ENCODE data around the gene GJA4.

DNA sequence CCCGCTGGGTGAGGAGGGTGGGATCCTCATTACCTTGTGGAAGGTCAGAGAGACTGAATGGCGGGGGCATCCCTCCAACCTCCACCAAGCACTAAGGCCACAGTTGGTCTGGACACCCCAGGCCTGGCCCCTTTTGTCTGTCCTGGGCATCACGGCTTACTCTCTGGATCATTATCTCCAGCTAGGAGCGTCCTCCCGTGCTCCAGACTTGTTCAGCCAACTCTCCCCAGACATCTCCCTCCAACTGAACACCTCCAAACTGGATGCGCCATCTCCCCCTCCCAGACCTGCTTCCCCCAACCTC lies 45.2 kb upstream of the GJA4 start:
- TF ChIP-seq, protein P1, sequence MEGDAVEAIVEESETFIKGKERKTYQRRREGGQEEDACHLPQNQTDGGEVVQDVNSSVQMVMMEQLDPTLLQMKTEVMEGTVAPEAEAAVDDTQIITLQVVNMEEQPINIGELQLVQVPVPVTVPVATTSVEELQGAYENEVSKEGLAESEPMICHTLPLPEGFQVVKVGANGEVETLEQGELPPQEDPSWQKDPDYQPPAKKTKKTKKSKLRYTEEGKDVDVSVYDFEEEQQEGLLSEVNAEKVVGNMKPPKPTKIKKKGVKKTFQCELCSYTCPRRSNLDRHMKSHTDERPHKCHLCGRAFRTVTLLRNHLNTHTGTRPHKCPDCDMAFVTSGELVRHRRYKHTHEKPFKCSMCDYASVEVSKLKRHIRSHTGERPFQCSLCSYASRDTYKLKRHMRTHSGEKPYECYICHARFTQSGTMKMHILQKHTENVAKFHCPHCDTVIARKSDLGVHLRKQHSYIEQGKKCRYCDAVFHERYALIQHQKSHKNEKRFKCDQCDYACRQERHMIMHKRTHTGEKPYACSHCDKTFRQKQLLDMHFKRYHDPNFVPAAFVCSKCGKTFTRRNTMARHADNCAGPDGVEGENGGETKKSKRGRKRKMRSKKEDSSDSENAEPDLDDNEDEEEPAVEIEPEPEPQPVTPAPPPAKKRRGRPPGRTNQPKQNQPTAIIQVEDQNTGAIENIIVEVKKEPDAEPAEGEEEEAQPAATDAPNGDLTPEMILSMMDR (IDR thresholded peaks at IDR 0.05), result no peak
- no peak for TF ChIP-seq ZFX (IDR thresholded peaks at IDR 0.05; ENCODE audit: borderline replicate concordance)

Data from 22Rv1 (cell line).